Fibroblast of the aortic adventitia (primary cell): ENCODE results near the gene LRRC61. TPM values are rescaled to one million over a fixed set of nuclear protein-coding genes. Genes with fewer than 3 reads are reported as not detected.

ENCODE experiments used
- DNase-seq: peaks from one replicate; pipeline ENCODE4 v3.0.0-alpha.2; 2010; ENCODE audit warnings: low read depth
- H3K4me3 ChIP-seq: 2 replicates; pipeline ENCODE4 v1.5.1; 2011; ENCODE audit warnings: low read depth, mild to moderate bottlenecking, control low read depth, low read length, moderate library complexity
- total RNA-seq: library from RNA; depleted of rRNA; stranded (reverse); fragments of >200 nt; gene quantifications from 2 replicates; pipeline ENCODE4 v1.2.3, GENCODE V29; 2012; ENCODE audit warnings: low replicate concordance
- TF ChIP-seq, protein P1 (sequence below): IDR thresholded peaks from 2 replicates; pipeline ENCODE4 v1.5.1; 2011; ENCODE audit warnings: mild to moderate bottlenecking, low read length, control low read depth, inconsistent platforms; ENCODE audit not compliant: insufficient read depth

LRRC61 gene
- total RNA-seq, 1 donor: 0.09 TPM

GRCh38 chr7:150375662-150376521, 52.7 kb downstream of the LRRC61 start:
- TF ChIP-seq, protein P1, sequence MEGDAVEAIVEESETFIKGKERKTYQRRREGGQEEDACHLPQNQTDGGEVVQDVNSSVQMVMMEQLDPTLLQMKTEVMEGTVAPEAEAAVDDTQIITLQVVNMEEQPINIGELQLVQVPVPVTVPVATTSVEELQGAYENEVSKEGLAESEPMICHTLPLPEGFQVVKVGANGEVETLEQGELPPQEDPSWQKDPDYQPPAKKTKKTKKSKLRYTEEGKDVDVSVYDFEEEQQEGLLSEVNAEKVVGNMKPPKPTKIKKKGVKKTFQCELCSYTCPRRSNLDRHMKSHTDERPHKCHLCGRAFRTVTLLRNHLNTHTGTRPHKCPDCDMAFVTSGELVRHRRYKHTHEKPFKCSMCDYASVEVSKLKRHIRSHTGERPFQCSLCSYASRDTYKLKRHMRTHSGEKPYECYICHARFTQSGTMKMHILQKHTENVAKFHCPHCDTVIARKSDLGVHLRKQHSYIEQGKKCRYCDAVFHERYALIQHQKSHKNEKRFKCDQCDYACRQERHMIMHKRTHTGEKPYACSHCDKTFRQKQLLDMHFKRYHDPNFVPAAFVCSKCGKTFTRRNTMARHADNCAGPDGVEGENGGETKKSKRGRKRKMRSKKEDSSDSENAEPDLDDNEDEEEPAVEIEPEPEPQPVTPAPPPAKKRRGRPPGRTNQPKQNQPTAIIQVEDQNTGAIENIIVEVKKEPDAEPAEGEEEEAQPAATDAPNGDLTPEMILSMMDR: no peak
- DNase-seq: no peak
- H3K4me3 ChIP-seq: no peak overlapping the region

DNA sequence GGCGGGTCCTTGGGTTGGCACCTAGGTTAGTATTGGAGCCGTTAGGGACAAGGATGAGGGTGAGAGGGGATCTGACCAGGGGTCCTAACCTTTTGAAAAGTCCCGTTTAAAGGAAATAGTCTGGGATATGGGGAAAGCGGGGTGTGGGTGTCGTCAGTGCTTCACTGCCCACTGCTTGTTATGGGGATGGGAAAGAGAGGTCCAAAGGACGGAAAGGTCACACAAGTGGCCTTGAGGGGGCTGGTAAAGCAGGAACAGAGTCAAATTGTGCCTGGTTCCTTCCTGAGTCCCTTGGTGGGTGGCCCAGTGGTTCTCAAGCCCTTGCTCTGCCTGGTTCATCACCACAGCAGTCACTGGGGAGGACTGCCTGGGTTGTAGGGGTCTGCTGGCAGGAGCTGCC, 53.4 kb downstream of the LRRC61 start:
- DNase-seq: no peak
- H3K4me3 ChIP-seq: no peak overlapping the region
- TF ChIP-seq, protein P1: no peak

DNA sequence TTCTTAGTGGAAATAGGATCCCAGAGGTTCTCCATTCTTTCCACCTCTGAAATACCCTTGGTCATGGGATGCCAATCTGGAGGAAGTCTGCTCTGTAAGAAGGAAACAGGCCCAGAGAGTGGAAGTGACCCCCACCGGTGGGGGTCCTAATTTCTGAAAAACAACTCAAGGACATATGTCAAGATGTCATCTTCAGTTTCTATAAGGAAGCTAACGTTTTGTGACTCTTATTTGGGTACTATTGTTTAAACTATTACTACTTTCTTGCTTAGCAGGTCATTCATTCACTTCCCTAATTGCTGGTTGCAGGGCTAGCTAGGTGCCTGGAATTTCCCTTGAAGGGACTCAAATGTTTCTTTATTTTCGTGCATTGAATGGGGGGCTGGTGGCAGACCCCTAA, 54.0 kb downstream of the LRRC61 start:
- TF ChIP-seq, protein P1: no peak
- no peak for DNase-seq
- no peak overlapping the region for H3K4me3 ChIP-seq

DNA sequence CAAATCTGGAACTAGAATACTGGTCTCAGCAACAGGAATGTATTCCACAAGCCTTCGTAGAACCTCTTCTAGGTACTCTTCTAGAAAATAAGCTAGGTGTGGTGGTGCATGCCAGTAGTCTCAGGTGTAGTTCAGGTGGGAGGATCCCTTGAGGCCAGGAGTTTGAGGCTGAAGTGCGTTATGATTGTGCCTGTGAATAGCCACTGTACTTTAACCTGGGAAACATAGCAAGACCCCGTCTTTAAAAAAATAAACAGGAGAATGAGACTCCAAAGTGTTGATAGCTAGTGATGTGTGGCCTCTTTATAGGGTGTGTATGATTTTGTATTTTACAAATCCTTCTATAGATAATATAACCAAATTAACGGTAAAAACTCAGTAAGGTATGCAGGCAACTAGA, 54.5 kb downstream of the LRRC61 start:
- no peak overlapping the region for H3K4me3 ChIP-seq
- no peak for DNase-seq
- TF ChIP-seq, protein P1: no peak

- DNase-seq: peak; percentile 57
- H3K4me3 ChIP-seq: peak overlapping the region; percentile 73
- TF ChIP-seq, protein P1: no peak
Measured at GRCh38 chr7:150378115-150378852, 55.1 kb downstream of the LRRC61 start.

DNA sequence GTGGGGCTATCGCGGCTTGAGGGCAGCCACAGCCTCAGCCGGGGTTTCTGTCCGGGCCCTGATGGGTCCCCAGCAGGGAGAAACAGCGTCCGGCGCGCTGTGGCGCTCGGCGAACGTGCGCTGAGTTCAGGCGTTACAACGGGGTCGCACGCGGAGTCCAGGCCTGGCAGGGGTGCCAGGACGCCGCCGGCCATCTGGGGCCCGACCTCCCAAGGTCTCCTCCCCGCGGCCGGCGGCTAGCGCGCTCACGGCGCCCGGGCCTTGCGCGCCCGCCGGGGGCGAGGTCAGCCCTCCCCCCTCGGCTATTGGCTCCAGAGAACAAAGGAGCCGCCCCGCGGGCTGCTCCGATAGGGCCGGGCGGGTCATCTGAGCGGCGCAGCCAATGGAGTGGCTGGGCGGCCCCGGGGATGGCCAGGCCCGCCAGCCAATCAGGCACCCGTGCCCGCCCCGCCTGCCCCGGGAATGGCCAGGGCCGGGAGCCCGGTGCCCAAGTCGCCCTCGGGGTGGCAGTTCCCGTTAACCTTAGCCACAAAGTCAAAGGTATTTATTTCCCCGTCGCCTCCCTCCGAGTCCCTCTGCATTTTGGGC, 55.8 kb downstream of the LRRC61 start, which contains the start of gene ZNF775:
Gene ZNF775 (plus strand): TSS at position 478 of the 588 bp plus-strand sequence. CDS start 9,141 bp downstream, outside the sequence.
- TF ChIP-seq, protein P1: no peak
- DNase-seq: peak; percentile 89
- peak within 1 kb of the TSS; percentile 84 for H3K4me3 ChIP-seq
